HG03469 (cell line): ENCODE results near the gene RASA3.
"Not testable (repeated sequence)": the region's sequence is repeated elsewhere in the genome, so short reads cannot be mapped to it uniquely, and the experiment has no call there.

Experiments
- ATAC-seq: cut with Tn5 transposase; IDR thresholded peaks from one replicate; pipeline ENCODE4 v1.9.1; 2021; ENCODE audit warnings: mild to moderate bottlenecking, moderate library complexity, moderate number of reproducible peaks; ENCODE audit not compliant: unreplicated experiment

The RASA3 gene

DNA sequence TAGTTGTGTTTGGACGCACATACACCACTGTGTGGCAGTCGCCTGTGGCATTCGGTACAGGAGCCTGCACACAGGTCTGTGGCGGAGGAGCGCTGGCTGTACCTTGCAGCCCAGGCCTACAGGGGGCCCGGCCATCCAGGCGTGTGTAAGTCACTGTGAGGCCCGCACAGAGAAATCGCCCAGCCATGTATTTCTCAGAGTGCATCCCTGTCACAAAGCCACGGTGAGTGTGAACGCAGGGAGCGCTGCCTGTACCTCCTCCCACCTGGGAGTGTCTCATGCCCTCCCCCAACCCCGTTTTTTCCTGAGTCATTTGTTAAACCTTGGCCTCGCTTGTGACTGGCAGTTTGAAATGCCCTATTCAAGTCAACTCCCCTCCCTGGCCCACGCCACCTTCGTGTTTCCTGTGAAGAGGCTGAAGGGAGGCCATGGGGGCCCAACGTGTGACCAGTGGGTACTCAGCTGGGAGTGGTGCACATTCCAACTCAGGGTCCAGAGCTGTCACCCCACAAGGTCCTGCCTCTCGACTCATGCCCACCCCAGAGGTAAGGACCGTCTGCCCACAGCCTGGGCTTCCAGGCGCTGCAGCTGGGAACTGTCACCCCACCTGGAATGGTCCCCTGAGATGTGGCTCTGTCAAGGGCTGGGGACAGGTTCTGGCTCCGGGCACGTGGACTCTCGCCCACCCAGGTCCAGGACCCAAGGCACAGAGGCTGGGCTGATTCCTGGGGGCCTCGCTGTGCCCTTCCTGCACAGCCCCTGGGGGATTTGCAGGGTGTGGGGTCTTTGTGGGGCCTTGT, 11.6 kb upstream of the RASA3 start:
- ATAC-seq, result no peak

DNA sequence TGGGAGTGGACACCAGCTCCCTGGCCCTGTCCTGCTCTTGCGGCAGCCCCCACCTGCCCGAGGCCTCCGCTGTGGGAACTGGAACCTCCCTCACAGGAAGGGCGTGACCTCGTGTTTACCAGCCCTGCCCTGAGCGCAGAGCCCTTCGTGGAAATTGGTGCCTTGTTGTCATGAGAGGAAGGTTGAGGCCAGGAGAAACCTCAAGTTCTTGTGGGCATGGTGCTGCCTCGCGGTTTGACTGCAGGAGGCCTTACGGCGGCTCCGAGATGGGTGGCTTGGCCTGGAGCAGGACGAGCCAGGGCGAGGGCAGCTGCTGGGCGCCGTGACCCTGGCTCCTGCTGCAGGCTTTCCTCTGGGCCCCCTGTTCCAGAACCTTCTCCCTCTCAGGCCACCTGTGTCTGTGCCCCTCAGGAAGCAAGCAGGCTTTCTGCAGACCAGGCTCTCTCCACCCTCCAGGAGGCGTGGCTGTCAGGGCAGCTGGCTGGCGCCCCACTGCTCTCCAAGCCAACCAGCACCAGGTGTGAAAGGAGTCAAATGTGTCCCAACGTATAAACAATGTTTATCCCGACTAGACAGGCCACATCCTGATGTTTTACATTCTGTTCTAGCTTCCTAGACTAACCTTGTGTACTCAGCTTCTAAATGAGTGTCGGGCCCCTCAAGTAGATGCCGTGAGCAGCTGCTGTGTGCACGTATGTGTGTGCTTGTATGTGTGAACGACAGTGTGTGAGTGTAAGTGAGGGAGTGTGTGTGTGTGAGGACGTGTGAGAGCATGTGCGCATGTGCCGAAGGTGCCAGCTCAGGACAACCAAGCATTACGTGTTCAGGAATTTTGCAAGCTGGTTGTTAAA, 10.4 kb upstream of the RASA3 start:
- ATAC-seq, result no peak

DNA sequence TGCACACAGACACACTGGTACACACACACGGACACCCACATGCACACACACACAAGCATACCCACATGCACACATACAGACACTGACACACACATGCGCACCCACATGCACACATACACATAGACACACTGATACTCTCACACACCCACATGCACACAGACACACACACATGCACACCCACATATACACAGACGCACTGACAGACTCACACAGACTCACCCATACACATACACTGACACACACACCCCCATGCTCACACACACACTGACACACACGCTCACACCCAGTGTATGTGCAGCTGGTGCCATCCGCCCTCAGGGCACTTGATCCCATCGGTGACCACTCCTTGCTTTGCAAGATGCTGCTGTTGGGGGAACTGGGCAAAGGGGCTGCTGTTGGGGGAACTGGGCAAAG, 9.7 kb upstream of the RASA3 start:
- ATAC-seq, result no peak

DNA sequence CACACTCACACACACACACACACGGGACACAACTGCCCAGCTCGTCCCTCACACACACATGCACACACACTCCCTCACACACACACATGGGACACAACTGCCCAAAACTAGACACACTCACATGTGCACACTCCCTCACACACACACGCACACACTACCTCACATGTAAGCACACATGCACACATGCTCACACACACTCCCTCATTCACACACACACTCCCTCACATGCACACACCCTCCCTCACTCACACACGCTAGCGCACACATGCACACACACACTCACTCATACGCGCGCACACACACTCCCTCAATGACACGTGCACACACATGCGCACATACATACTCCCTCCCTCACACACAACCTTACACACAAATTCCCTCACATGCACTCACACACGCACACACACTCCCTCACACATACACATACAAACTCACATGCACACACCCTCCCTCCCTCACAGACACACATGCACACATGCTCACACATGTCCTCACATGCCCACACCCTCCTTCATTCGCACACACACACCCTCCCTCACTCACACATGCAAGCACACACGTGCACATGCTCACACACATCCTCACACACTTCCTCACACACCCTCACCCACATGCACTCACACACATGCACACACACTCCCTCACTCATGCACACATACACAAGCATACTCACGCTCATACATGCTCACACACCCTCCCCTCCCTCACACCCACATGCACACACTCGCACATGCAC, 9.0 kb upstream of the RASA3 start:
- no peak for ATAC-seq

DNA sequence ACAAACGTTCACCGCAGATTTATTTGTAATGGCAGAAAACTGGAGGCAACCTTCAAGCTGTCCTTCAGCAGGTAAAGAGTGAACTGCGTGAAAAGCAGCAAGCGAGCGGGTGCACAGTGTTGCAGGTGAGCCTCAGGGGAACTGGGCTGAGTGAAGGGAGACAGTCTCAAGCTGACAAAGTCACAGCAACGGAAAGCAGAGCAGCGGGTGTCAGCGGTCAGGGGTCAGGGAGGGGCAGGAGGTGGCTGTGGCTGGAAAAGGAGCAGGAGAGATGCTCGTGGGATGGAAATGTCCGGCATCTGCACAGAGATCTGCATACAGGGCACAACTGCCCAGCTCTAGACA, 8.5 kb upstream of the RASA3 start:
- no peak for ATAC-seq

DNA sequence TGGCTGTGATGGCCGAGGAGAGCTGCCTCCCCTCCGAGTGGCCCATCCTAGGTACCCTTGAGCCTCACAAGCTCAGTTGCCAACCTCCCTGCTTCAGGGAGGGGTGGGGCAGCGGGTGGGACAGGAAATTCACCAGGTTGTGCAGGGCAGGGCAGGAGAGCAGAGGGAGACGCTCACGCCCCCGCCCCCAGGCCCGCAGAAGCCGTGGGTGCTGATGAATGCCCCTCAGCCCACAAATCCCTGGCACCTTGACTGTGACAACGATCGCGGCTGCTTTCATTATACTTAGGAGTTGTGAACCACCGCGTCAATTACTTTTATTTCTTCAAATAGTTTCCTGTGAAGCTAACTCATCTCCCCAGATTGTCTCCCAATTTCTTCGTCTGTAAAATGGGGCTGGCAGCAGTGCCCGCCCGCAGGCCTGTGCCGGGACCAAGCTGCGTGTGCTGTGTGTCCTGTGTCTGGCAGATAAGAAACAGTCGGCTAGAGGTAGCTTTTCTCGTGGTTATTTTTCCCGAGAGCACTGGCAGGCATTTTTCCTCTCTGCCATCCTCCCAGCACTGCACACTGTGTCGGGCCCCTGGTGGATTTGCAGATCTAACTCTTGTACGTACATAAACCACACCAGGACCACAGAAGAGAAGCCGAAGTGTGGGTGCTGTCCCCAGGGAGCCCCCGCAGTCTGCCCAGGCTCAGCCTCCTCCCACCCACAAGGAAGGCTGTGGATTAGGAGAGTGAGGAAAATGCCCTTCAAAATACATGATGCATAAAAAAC, 7.9 kb upstream of the RASA3 start:
- no peak for ATAC-seq

DNA sequence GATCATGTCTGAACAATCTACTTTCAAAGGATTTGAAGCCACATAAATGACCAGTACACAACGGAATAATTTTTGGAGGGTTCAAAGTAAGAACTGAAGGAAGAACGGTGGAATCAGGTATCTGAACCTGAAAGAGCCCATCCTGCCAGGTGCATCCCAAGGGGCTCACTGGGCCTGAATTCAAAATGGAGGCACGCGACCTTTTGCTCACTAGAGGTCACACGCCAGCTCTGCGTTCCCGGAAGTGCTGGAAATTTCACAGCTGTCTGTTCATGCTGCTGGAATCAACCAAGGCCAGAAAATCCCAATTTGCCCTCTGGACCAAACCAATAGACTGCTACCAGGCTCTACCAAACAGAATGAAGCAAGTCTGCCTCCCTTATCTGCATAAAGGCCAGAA, 4.2 kb upstream of the RASA3 start:
- ATAC-seq, result no peak

DNA sequence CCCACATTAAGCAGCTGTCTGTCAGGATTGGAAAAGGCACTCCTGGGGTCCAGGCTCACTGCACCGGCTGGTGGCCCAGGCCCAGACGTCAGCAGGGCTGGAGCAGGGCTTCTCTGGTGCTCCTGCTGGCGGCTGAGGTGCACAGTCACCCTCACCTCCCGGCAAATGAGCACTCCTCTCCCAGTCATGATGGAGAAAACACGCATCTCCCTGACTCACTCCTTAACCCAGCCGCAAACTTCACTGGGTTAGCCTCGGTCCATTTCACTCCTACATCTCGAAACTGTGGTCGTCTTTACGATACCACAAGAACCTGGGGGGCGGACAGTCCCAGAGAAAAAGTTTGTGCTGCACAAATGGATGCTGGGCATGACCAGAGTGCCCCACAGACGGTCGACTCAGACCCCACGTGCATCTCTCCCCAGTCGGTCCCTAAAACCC, 3.3 kb upstream of the RASA3 start:
- ATAC-seq, result no peak

DNA sequence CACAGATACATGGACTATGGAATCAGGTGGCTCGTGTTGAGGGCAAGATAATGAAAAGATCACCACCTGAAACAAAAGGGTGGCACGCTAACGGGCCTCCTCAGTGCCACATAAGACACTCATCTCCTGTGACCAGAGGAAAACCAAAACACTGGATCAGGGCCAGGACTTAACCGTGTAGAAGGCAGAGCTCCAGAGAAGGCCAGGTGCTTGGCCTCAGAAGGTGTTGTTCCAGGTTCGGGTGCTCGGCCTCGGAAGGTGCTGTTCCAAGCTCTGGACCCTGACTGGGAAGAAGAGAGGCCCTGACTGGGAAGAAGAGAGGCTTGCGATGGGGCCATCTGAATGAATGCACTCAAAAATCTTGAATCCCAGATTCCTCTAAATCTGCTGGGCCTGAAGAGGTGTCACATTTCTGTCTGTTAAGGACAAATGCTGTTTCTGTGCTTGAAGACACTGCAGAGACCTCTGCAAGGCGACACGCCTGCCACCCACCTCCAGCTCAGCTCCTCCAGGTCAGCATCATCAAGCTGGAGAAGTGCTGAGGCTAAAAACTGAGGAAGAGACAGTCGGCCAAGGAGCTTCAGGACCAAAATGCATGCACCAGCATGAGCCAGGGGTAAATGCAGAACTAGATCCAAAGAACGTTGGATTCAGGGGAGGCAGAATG, 2.7 kb upstream of the RASA3 start:
- ATAC-seq, result no peak

DNA sequence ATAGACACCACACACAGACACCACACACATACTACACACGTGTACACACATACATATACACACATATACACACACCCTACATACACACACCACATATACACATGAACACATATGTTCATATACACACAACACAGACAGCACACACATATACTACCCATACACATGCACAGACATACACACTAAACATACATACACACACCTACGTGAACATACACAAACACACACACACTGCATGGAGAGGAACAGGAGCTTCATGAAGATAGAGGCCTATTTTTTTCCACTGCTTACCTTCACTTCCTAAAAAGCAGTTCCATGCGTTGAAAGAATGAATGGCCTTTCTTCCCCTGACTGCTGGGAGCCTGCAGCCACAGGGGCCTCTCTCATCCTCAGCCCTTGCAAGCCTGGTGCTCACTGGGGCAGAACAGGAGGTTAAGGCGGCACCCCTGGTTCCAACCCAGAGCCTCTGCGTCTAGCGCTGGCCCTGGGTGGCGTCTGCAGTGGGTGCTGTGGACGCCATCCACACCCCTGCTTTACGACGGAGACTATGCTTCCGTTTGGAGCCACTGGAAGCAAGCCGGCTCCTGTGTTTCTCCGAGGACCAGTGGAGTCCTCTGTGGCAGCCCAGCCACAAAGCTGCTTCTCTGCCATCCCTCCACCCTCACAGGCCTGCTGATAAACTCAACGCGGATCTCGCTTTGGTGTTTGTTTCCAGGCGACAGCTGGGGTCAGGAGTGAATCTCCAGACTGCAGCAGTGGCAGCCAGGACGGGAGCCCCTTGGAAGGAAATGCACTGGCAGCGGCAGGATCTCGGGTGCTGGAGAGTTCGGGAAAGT, 1.9 kb upstream of the RASA3 start:
- no peak for ATAC-seq

DNA sequence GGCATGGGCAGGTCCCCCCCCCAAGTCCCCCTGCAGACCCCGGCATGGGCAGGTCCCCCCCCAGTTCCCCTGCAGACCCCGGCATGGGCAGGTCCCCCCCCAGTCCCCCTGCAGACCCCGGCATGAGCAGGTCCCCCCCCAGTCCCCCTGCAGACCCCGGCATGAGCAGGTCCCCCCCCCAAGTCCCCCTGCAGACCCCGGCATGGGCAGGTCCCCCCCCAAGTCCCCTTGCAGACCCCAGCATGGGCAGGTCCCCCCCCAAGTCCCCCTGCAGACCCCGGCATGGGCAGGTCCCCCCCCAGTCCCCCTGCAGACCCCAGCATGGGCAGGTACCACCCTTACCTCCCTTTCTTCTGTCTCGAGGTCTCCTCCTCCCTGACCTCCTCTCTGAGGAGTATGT, 1.1 kb upstream of the RASA3 start:
- ATAC-seq, result not testable (repeated sequence)

DNA sequence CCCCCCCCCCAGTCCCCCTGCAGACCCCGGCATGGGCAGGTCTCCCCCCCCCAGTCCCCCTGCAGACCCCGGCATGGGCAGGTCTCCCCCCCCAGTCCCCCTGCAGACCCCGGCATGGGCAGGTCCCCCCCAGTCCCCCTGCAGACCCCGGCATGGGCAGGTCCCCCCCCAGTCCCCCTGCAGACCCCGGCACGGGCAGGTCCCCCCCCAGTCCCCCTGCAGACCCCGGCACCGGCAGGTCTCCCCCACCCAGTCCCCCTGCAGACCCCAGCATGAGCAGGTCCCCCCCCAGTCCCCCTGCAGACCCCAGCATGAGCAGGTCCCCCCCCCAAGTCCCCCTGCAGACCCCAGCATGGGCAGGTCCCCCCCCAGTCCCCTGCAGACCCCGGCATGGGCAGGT, 703 bp upstream of the RASA3 start:
- ATAC-seq, result not testable (repeated sequence)

DNA sequence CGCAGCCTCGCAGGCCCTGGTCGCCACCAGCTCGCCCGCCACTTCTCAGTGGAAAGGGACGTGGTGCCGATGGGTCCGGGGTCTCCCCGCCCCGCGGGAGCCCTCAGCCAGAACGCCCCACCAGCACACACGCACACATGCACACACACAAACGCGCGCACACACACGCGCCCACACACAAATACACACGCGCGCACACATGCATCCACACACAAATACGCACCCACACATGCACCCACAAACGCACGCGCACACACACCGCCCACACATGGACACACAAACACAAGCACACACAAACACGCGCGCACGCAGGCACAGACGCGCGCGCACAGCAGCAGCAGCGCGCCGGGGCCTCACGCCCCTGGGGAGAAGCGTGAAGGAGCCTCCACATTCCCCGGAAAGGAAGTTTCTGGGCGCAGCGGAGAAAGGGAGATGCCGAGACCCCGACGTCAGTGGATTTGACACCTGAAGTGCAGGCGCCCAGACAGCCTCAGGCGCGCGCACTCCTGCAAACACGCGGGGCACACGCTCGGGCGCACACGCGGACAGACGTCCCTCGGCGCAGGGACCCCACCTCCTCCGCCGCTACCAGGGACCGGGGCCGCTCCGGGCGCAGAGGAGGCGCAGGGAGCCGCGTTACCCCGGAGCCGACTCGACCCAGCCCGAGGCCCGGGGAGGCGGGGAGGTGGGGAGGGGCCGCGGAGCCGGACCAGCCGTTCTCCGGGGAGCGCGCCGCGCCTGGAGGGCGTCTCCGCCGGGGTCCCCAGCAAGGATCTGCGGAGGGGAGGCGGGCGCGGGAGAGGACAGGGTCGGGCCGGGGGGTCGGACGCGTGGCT, 622 bp downstream of the RASA3 start:
- ATAC-seq, result no peak

DNA sequence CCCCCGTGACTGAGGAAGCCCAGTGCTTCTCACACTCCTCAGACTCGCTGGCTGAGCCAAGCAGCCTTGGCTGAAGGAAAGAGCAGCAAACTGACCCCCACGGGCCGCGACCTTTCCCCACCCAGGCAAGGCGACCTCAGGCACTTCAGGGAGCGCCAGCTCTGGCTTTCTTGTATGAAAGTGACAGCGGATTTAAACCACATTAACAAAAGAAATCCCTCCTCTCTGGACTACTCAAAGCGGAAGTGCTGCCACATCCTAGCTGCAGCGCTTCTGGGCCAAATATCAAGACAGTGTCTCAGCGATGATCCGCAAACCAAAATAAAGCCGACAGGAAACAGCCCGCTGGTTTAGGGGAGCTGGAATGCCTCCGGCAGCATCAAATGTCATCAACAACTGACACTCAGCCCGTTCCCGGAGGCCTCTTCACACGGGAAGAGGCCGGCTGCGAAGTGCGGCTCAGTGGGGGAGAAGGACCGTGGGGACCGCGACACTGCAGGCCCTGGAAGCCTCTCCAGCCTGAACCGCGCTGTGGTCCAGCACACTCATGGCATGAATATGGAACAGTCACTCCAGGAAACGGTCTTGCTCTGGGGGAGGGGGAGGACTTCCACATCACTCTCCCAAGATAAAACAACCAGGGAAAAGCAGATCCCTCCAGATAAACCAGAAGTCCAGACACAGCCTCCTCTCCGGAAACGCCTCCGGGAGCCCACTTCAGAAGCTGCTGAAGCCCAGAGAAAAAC, 1.4 kb downstream of the RASA3 start:
- no peak for ATAC-seq

DNA sequence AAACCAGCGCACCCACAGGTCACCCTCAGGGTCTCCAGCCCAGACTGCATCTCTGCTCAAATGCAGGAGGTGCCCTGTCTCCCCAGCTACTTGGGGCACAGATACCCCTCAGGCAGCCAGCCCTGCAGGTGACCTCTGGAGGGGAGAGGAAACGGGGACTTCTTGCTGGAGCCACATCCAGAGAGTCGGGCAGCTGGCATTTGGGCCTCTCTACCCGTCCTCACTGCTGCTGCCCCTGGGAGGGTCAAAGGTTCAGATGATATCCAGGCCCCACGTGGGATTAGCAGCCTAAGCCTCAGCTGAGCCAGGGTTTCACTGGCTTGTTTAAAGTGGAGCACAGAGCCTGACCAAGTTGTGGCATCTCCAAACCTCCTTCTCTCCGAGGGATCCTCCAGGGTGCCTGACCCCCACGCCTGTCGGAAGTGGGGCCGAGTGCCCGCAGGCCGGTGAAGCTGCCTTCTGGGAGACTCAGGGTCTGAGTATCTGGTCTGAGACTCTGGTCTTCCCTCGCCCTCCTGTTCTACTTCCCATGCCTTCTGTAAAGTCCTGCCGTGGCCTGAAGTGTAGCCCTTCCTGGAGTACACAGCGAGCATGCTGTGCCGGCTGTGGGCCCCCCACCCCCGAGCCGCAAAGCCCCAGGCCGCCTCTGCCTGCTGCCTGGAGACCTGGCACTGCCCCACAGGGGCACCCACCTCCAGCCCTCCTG, 2.1 kb downstream of the RASA3 start:
- ATAC-seq, result no peak

DNA sequence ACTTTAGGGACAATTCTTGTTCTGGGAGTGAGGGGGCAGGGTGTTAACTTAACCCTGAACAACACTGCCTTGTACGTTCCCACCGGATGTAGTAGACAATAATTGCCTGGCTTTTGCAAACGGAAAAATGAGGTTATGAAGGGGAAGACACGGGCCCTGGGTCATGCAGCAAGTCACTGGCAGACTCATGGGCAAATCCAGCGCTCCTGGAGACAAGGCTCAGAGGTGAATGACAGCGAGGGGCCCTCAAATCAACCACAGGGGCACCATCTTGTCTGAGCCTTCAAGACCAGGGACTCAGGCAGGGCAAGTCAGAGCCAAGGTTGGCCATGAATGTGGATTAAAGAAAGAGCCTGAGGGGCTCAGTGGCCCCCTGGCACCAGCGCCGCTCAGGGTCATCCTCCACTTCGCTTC, 2.8 kb downstream of the RASA3 start:
- ATAC-seq, result no peak
